HEK293 (cell line): ENCODE measurements around the gene ABCA2.

Experiments used
- CTCF ChIA-PET: fragments of 350-600 bp; formaldehyde crosslinking; extraction: SDS; loops from one replicate; lab custom pipeline; 2021; ENCODE audit warnings: antibody characterized with exemption; lab: Yijun Ruan, JAX
- POLR2A ChIA-PET: fragments of 300-600 bp; formaldehyde crosslinking; extraction: SDS; loops from one replicate; lab custom pipeline; 2020; ENCODE audit warnings: antibody characterized with exemption, inconsistent platforms; lab: Yijun Ruan, JAX
- H3K27ac ChIP-seq: fragments of 200-500 bp; sonication (Bioruptor generic); 2 replicates; pipeline ENCODE4 v1.5.1; 2014; ENCODE audit warnings: low read depth, low read length, control low read depth, inconsistent platforms; ENCODE audit errors: extremely low read depth
- H3K36me3 ChIP-seq, 2 experiments: fragments of 200-500 bp in 1 of 2; sonication (Bioruptor generic) in 1 of 2; 1 replicate in 1 of 2; 2 replicates in 1 of 2; pipeline ENCODE4 v1.5.1; 2014 to 2017; ENCODE audit warnings: inconsistent platforms in 2 of 2, low read length in 2 of 2; ENCODE audit not compliant: control insufficient read depth in 2 of 2, insufficient read depth in 1 of 2
- H3K4me1 ChIP-seq: fragments of 200-500 bp; sonication (Bioruptor generic); 2 replicates; pipeline ENCODE4 v1.5.1; 2014; ENCODE audit warnings: mild to moderate bottlenecking, low read length, inconsistent platforms; ENCODE audit not compliant: control insufficient read depth, insufficient read depth
- H3K4me3 ChIP-seq: 2 replicates; pipeline ENCODE4 v1.5.1; 2011; ENCODE audit warnings: low read depth, mild to moderate bottlenecking, control low read depth, low read length, moderate library complexity
- H3K9me3 ChIP-seq: fragments of 200-500 bp; sonication (Bioruptor generic); 2 replicates; pipeline ENCODE4 v1.5.1; 2014; ENCODE audit warnings: low read depth, low read length, inconsistent platforms; ENCODE audit not compliant: control insufficient read depth, insufficient read depth
- BCL11A ChIP-seq: fragments of 450-650 bp; formaldehyde crosslinking; IDR thresholded peaks from 2 replicates; pipeline ENCODE4 v1.5.1; 2016; ENCODE audit warnings: low read depth, missing biosample characterization, missing genetic modification characterization
- BCL11B ChIP-seq: fragments of 450-650 bp; formaldehyde crosslinking; IDR thresholded peaks from 2 replicates; pipeline ENCODE4 v1.5.1; 2016; ENCODE audit warnings: low read depth, missing biosample characterization, missing genetic modification characterization
- GLIS1 ChIP-seq: fragments of 450-650 bp; formaldehyde crosslinking; IDR thresholded peaks from 2 replicates; pipeline ENCODE4 v1.5.1; 2016; ENCODE audit warnings: missing biosample characterization, missing genetic modification characterization
- MZF1 ChIP-seq: fragments of 450-650 bp; formaldehyde crosslinking; IDR thresholded peaks from 2 replicates; pipeline ENCODE4 v1.5.1; 2017; ENCODE audit warnings: missing biosample characterization, missing genetic modification characterization, borderline replicate concordance
- RBAK ChIP-seq: fragments of 450-650 bp; formaldehyde crosslinking; IDR thresholded peaks from 2 replicates; pipeline ENCODE4 v1.5.1; 2016; ENCODE audit warnings: missing biosample characterization, missing genetic modification characterization
- SP2 ChIP-seq: fragments of 450-650 bp; formaldehyde crosslinking; IDR thresholded peaks from 2 replicates; pipeline ENCODE4 v1.5.1; 2016; ENCODE audit warnings: missing biosample characterization, missing genetic modification characterization
- ZBTB7A ChIP-seq: fragments of 450-650 bp; formaldehyde crosslinking; IDR thresholded peaks from 2 replicates; pipeline ENCODE4 v1.5.1; 2016; ENCODE audit warnings: low read depth, missing biosample characterization, missing genetic modification characterization
- ZIC2 ChIP-seq: fragments of 450-650 bp; formaldehyde crosslinking; IDR thresholded peaks from 2 replicates; pipeline ENCODE4 v1.5.1; 2016; ENCODE audit warnings: missing biosample characterization, missing genetic modification characterization
- ZNF184 ChIP-seq: fragments of 450-650 bp; IDR thresholded peaks from 2 replicates; pipeline ENCODE4 v1.5.1; 2018; ENCODE audit warnings: missing biosample characterization, mild to moderate bottlenecking, missing genetic modification characterization
- ZNF529 ChIP-seq: fragments of 450-650 bp; formaldehyde crosslinking; IDR thresholded peaks from 2 replicates; pipeline ENCODE4 v1.5.1; 2017; ENCODE audit warnings: missing genetic modification characterization, missing biosample characterization; ENCODE audit not compliant: insufficient replicate concordance
- ZNF629 ChIP-seq: fragments of 450-650 bp; formaldehyde crosslinking; IDR thresholded peaks from 2 replicates; pipeline ENCODE4 v1.5.1; 2017; ENCODE audit warnings: missing biosample characterization, missing genetic modification characterization
- ZSCAN16 ChIP-seq: fragments of 450-650 bp; formaldehyde crosslinking; IDR thresholded peaks from 2 replicates; pipeline ENCODE4 v1.5.1; 2016; ENCODE audit warnings: missing biosample characterization, missing genetic modification characterization
- TF ChIP-seq, protein P1 (sequence below): fragments of 450-650 bp; formaldehyde crosslinking; IDR thresholded peaks from 2 replicates; pipeline ENCODE4 v1.5.1; 2017; ENCODE audit warnings: missing biosample characterization, missing genetic modification characterization
- TF ChIP-seq, protein P2 (sequence below): fragments of 450-650 bp; formaldehyde crosslinking; conservative IDR thresholded peaks from 2 replicates; pipeline ENCODE4 v1.5.1; 2016; ENCODE audit warnings: low read depth, missing biosample characterization, missing genetic modification characterization
- TF ChIP-seq, protein P3 (sequence below): fragments of 450-650 bp; formaldehyde crosslinking; IDR thresholded peaks from 2 replicates; pipeline ENCODE4; 2016; ENCODE audit warnings: missing biosample characterization, missing genetic modification characterization
- TF ChIP-seq, protein P4 (sequence below): fragments of 450-650 bp; formaldehyde crosslinking; IDR thresholded peaks from 2 replicates; pipeline ENCODE4 v1.5.1; 2016; ENCODE audit warnings: missing biosample characterization, missing genetic modification characterization

Gene ABCA2

DNA sequence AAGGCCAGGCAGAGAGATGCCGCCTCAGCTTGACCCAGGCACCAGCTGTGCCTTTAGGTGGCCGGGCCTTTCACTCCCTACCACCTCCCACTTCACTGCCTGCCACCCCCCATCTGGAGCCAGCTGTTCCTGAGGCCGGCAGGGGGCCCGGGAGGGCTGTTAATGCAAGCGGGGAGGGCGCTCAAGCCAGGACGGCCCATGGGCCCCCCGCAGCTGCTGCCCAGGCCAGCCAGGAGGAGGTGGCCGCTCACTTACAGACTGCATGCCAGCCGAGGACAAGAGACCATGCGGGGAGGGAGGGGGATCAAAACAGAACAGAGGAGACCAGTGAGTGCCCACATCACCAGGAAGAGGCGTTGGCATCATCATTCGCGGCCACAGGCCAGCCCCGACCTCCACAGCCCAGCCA is 4.5 kb downstream of the ABCA2 start:
- TF ChIP-seq ZNF184 (tag by site-specific recombination) (no peak), ZIC2 (tag by site-specific recombination) (peak; percentile 90), GLIS1 (tag by site-specific recombination) (peak; percentile 72), ZNF529 (tag by site-specific recombination) (no peak)
- Histone ChIP-seq H3K4me3 (no peak overlapping the region), H3K36me3 (peaks cover 0 to 13% of the 10 kb centered on the region in 2 experiments; a peak in 1 of 3 replicates), H3K4me1 (peaks cover 2% of the 10 kb centered on the region; the same call in 1 of the 2 replicates), H3K9me3 (no peaks in the 10 kb centered on the region), H3K27ac (no peak overlapping the region)
- ChIA-PET POLR2A (interaction anchor here (1.1 kb wide), 1 partner anchor 184 kb away, joined by 3 read pairs; no protein-coding TSS in a partner anchor), CTCF (interaction anchor here (0.6 to 3.7 kb wide), 2 partner anchors 9 to 12 kb away, joined by 3 to 19 read pairs; no protein-coding TSS in a partner anchor)

DNA sequence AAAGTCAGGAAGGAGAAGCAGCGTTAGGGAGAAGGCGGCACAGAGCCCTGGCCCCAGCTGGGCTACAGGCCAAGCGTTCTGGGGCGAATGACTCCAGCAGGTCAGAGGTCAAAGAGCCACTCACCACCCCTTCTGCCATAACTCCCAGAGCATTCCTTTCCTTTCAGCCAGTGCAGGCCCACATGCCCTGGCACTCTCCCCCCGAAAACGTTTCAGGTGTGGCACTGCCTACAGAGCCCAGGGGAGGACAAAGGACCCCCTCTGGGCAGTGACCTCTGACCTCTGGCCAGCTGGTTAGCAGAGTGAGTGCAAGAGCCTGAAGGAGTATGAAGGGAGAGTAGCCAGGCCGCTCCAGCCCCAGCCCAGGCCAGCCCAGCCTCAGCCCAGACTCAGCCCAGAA is 4.9 kb downstream of the ABCA2 start:
- POLR2A ChIA-PET = interaction anchor here (1.1 kb wide), 1 partner anchor 183 kb away, joined by 3 read pairs; no protein-coding TSS in a partner anchor
- Histone ChIP-seq H3K4me1 (peaks cover 2% of the 10 kb centered on the region; the same call in 1 of the 2 replicates), H3K36me3 (peaks cover 0 to 14% of the 10 kb centered on the region in 2 experiments; a peak in 1 of 3 replicates), H3K4me3 (no peak overlapping the region), H3K27ac (no peak overlapping the region), H3K9me3 (no peaks in the 10 kb centered on the region)
- no peak for TF ChIP-seq RBAK (tag by site-specific recombination)
- TF ChIP-seq, protein P1, sequence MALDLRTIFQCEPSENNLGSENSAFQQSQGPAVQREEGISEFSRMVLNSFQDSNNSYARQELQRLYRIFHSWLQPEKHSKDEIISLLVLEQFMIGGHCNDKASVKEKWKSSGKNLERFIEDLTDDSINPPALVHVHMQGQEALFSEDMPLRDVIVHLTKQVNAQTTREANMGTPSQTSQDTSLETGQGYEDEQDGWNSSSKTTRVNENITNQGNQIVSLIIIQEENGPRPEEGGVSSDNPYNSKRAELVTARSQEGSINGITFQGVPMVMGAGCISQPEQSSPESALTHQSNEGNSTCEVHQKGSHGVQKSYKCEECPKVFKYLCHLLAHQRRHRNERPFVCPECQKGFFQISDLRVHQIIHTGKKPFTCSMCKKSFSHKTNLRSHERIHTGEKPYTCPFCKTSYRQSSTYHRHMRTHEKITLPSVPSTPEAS = no peak
- TF ChIP-seq BCL11B (tag by site-specific recombination) = peak; percentile 99
- no peak for TF ChIP-seq MZF1 (tag by site-specific recombination)
- TF ChIP-seq ZSCAN16 (tag by site-specific recombination) = no peak
- TF ChIP-seq, protein P2, sequence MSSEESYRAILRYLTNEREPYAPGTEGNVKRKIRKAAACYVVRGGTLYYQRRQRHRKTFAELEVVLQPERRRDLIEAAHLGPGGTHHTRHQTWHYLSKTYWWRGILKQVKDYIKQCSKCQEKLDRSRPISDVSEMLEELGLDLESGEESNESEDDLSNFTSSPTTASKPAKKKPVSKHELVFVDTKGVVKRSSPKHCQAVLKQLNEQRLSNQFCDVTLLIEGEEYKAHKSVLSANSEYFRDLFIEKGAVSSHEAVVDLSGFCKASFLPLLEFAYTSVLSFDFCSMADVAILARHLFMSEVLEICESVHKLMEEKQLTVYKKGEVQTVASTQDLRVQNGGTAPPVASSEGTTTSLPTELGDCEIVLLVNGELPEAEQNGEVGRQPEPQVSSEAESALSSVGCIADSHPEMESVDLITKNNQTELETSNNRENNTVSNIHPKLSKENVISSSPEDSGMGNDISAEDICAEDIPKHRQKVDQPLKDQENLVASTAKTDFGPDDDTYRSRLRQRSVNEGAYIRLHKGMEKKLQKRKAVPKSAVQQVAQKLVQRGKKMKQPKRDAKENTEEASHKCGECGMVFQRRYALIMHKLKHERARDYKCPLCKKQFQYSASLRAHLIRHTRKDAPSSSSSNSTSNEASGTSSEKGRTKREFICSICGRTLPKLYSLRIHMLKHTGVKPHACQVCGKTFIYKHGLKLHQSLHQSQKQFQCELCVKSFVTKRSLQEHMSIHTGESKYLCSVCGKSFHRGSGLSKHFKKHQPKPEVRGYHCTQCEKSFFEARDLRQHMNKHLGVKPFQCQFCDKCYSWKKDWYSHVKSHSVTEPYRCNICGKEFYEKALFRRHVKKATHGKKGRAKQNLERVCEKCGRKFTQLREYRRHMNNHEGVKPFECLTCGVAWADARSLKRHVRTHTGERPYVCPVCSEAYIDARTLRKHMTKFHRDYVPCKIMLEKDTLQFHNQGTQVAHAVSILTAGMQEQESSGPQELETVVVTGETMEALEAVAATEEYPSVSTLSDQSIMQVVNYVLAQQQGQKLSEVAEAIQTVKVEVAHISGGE (tag by site-specific recombination) = no peak
- TF ChIP-seq, protein P3, sequence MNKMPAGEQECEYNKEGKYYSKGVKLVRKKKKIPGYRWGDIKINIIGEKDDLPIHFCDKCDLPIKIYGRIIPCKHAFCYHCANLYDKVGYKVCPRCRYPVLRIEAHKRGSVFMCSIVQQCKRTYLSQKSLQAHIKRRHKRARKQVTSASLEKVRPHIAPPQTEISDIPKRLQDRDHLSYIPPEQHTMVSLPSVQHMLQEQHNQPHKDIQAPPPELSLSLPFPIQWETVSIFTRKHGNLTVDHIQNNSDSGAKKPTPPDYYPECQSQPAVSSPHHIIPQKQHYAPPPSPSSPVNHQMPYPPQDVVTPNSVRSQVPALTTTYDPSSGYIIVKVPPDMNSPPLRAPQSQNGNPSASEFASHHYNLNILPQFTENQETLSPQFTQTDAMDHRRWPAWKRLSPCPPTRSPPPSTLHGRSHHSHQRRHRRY (tag by site-specific recombination) = no peak
- TF ChIP-seq BCL11A = peak; percentile 99
- TF ChIP-seq ZNF629 (tag by site-specific recombination) = no peak
- TF ChIP-seq SP2 (tag by site-specific recombination) = no peak
- TF ChIP-seq ZBTB7A (tag by site-specific recombination) = peak; percentile 62; the same call in 1 of the 2 replicates
- TF ChIP-seq, protein P4, sequence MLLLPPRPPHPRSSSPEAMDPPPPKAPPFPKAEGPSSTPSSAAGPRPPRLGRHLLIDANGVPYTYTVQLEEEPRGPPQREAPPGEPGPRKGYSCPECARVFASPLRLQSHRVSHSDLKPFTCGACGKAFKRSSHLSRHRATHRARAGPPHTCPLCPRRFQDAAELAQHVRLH = no peak
- CTCF ChIA-PET = interaction anchor here (0.6 to 3.7 kb wide), 3 partner anchors 9 to 21 kb away, joined by 3 to 19 read pairs (median 5); no protein-coding TSS in a partner anchor
